GM12878 (cell line): ENCODE results near the gene SUCNR1.

Experiments
- NRF1 ChIP-seq: conservative IDR thresholded peaks from 2 replicates; pipeline ENCODE4 v1.6.1; 2011; ENCODE audit warnings: mild to moderate bottlenecking, low read depth, low read length, improper control_type of control experiment
- RBBP5 ChIP-seq: fragments of 200-600 bp; sonication (generic); conservative IDR thresholded peaks from 2 replicates; pipeline ENCODE4 v1.6.1; 2016

- TF ChIP-seq NRF1 (no peak), RBBP5 (no peak)
Observed at GRCh38 chr3:151905647-151906046, 32.2 kb downstream of the SUCNR1 start.
